Neural crest cell (in vitro differentiated cells): Measurements from ENCODE around the gene DBN1. TPM values are rescaled to one million over a fixed set of nuclear protein-coding genes. Genes with fewer than 3 reads are reported as not detected.
A peak's percentile ranks its signal among the peaks of the same experiment; 100 is the strongest.

Source experiments
- DNase-seq: peaks from one replicate; pipeline ENCODE4 v3.0.0; 2021; ENCODE audit warnings: low read depth, mixed read lengths, low spot score
- H3K27ac Mint-ChIP-seq: one replicate; pipeline ENCODE4 v1.8.0; 2021; ENCODE audit warnings: mild to moderate bottlenecking, mixed read lengths; ENCODE audit not compliant: unreplicated experiment
- H3K27me3 Mint-ChIP-seq: 2 replicates; pipeline ENCODE4 v1.8.0; 2021; ENCODE audit warnings: low read depth, mild to moderate bottlenecking, mixed read lengths
- H3K36me3 Mint-ChIP-seq: 2 replicates; pipeline ENCODE4 v1.8.0; 2021; ENCODE audit warnings: low read depth, mild to moderate bottlenecking, mixed read lengths
- H3K4me1 Mint-ChIP-seq: 2 replicates; pipeline ENCODE4 v1.8.0; 2021; ENCODE audit warnings: mixed read lengths
- H3K4me3 Mint-ChIP-seq: one replicate; pipeline ENCODE4 v1.8.0; 2021; ENCODE audit warnings: mild to moderate bottlenecking, mixed read lengths
- H3K9me3 Mint-ChIP-seq: 2 replicates; pipeline ENCODE4 v1.8.0; 2021; ENCODE audit warnings: mixed read lengths
- CTCF ChIP-seq: fragments of 200-600 bp; sonication (generic); conservative IDR thresholded peaks from 2 replicates; pipeline ENCODE4 v1.5.0; 2021; ENCODE audit warnings: antibody characterized with exemption, mild to moderate bottlenecking
- total RNA-seq: library from RNA; stranded (reverse); gene quantifications from 2 replicates; pipeline ENCODE4 v1.2.1, GENCODE V29; 2021

DBN1 gene
- total RNA-seq, 1 donor from 2014 or later, result 410 TPM

- Mint-ChIP-seq H3K4me3 (peak overlapping the region; percentile 91), H3K36me3 (no peaks in the 10 kb centered on the region), H3K27me3 (peaks cover 22% of the 10 kb centered on the region), H3K27ac (peak overlapping the region; percentile 92), H3K4me1 (peaks cover 40% of the 10 kb centered on the region), H3K9me3 (no peaks in the 10 kb centered on the region)
- DNase-seq, result peak; percentile 66
- peak; percentile 3 for TF ChIP-seq CTCF
Measured at GRCh38 chr5:177495243-177496060, 22.0 kb upstream of the DBN1 start.

- H3K4me1 Mint-ChIP-seq, result peaks cover 35% of the 10 kb centered on the region
- TF ChIP-seq CTCF, result peak; percentile 16
- no peak for DNase-seq
- H3K4me3 Mint-ChIP-seq, result peak overlapping the region; percentile 91
- peak overlapping the region; percentile 67 for H3K27ac Mint-ChIP-seq
- peaks cover 2% of the 10 kb centered on the region for H3K36me3 Mint-ChIP-seq
- H3K27me3 Mint-ChIP-seq, result peaks cover 16% of the 10 kb centered on the region
- H3K9me3 Mint-ChIP-seq, result no peaks in the 10 kb centered on the region
Measured at GRCh38 chr5:177494346-177495195, 21.1 kb upstream of the DBN1 start.

DNA sequence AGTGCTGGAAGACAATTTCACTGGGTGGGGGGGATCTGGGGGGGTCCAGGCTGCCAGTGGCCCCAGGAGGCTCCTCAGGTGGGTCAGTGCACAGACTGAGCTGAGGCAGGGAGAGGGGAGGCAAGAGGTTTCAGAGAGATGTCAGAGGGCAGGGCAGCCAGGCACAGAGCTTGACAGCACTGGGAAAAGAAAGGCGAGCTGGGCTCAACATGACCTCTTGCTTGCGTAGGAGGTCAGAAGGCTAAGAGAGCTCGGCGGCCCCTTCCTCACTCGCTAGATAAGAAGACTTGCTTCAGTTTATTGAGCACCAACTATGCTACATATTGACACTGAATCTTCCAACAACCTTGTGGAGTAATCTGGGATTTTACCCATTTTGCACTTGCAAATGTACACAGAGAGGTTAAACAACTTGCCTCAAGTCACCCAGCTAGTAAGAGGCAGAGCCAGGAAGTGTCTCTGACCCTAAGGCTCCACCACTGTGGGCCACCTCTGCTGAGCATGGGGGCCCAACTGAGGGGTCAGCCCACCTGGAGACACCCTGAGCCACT is 20.4 kb upstream of the DBN1 start:
- Mint-ChIP-seq H3K27ac (peak overlapping the region; percentile 67), H3K9me3 (no peaks in the 10 kb centered on the region), H3K4me1 (peaks cover 32% of the 10 kb centered on the region), H3K4me3 (peak overlapping the region; percentile 78), H3K27me3 (peaks cover 12% of the 10 kb centered on the region), H3K36me3 (peaks cover 2% of the 10 kb centered on the region)
- no peak for DNase-seq
- no peak for TF ChIP-seq CTCF

- Mint-ChIP-seq H3K4me3 (peak overlapping the region; percentile 80), H3K27me3 (peaks cover 3% of the 10 kb centered on the region), H3K36me3 (peaks cover 2% of the 10 kb centered on the region), H3K9me3 (no peaks in the 10 kb centered on the region), H3K4me1 (peaks cover 22% of the 10 kb centered on the region), H3K27ac (no peak overlapping the region)
- no peak for TF ChIP-seq CTCF
- DNase-seq, result no peak
Measured at GRCh38 chr5:177492841-177493240, 19.4 kb upstream of the DBN1 start.

- Mint-ChIP-seq H3K27me3 (no peaks in the 10 kb centered on the region), H3K9me3 (no peaks in the 10 kb centered on the region), H3K27ac (no peak overlapping the region), H3K4me3 (peak overlapping the region; percentile 80), H3K4me1 (peaks cover 19% of the 10 kb centered on the region), H3K36me3 (peaks cover 2% of the 10 kb centered on the region)
- TF ChIP-seq CTCF, result no peak
- no peak for DNase-seq
Measured at GRCh38 chr5:177491983-177492746, 18.7 kb upstream of the DBN1 start.
